ENCODE results near the gene NNMT.

DNA sequence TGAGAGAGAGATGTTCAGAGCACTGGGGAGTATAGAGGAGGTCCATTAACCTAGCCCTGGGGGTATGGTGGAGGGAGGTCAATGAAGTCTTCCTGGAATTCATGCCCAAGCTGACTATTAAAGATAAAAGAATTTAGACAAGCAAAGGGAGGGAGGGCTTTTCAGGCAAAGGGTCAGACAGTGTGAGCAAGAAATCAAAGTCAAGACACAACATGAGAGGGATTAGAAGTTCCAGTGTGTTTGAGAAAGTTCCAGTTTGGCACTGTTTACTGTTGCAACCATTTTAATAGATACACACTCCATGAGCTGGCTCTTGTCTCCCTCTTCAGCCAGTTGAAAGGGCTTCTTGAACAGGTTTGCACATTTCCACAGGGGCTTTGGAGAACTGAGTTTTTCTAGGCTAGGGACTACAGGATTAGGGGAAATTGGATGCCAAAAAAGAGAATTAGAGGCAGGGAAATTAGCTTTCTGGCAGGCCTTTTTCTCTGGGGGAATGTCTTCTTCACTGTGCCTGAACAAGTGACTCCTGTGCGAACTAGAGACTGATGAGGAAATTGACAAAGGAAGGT, 14.7 kb upstream of the NNMT start:
- no peak for TF ChIP-seq POLR2AphosphoS5 (IDR thresholded peaks at IDR 0.05; ENCODE audit: low read depth, low read length)
- no peak for TF ChIP-seq POLR2A (IDR thresholded peaks at IDR 0.05; ENCODE audit: low read depth, low read length)
